ENCODE results near the gene CHMP1A. TPM values are rescaled to one million over a fixed set of nuclear protein-coding genes. Genes with fewer than 3 reads are reported as not detected.
A peak's percentile ranks its signal among the peaks of the same experiment; 100 is the strongest.

Gene CHMP1A
- total and polyA plus RNA-seq, 2 experiments from 2014 or later: 86.2 to 87.5 TPM

DNA sequence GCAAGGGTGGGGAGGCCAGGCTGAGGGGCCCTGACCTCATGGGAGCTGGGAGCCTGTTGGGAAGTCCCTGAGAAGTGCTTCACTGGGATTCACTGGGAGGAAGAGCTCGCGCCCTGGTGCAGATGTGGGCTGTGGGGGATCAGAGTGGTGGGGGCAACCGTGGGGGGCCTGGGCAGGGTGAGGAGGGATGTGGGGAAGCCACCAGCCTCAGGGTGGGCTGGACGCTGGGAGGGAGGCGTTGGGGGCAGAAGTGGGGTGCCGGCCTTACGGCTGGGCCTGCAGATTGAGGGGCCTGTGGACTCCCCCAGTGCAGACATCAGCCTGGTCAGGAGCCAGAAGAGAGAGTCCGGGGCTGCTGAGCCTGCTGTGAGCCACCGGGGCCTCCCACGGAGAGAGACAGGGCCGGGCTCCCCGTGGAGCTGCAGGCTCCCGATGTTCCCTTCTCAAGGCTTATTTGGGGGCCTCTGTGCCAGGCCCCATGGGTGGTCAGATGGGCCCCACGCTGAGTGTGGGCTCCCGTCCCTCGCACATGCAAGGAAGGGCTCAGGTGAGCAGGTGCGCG is 36.3 kb downstream of the CHMP1A start:
- Histone ChIP-seq H3K4me1 (ENCODE audit: low read depth) (no peaks in the 10 kb centered on the region), H3K4me3 (no peak overlapping the region), H3K27me3 (peaks cover 3% of the 10 kb centered on the region), H3K9me3 (ENCODE audit: low read depth) (no peaks in the 10 kb centered on the region), H3K36me3 (no peaks in the 10 kb centered on the region), H3K27ac (no peak overlapping the region)
- no peak for DNase-seq (ENCODE audit: low read depth in 1 of 2, low spot score in 1 of 2)
- no peak for TF ChIP-seq CTCF (IDR thresholded peaks at IDR 0.05; ENCODE audit: low read depth, low read length)

GRCh38 chr16:89620406-89620841 is 37.1 kb downstream of the CHMP1A start:
- H3K4me3 ChIP-seq: no peak overlapping the region
- no peak for TF ChIP-seq CTCF (IDR thresholded peaks at IDR 0.05; ENCODE audit: low read depth, low read length)
- peaks cover 3% of the 10 kb centered on the region for H3K27me3 ChIP-seq
- DNase-seq (ENCODE audit: low read depth in 1 of 2, low spot score in 1 of 2): peak in 1 of 2 donors; percentile 58
- H3K9me3 ChIP-seq (ENCODE audit: low read depth): no peaks in the 10 kb centered on the region
- no peak overlapping the region for H3K27ac ChIP-seq
- no peaks in the 10 kb centered on the region for H3K4me1 ChIP-seq (ENCODE audit: low read depth)
- no peaks in the 10 kb centered on the region for H3K36me3 ChIP-seq

DNA sequence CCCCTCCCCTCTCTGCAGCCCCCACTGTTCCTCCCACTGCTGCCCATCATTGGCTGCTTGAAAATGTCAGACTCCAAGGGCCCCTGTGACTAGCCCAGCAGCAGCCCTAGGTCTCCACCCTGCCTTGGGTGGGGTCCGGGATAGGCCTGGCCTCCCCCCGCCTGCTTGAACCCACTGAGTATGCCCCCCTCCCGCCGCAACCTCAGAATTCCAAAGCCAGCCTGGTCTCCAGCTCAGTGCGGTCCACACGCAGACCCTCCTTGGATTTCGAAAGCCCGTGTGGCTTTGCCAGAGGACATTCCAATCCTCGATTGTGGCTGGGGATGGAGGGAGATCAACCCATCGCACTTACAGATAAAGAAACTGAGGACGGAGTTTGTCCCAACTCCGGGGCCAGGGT is 37.7 kb downstream of the CHMP1A start:
- peak in 1 of 2 donors; percentile 79 for DNase-seq (ENCODE audit: low read depth in 1 of 2, low spot score in 1 of 2)
- Histone ChIP-seq H3K36me3 (no peaks in the 10 kb centered on the region), H3K9me3 (ENCODE audit: low read depth) (no peaks in the 10 kb centered on the region), H3K27me3 (peaks cover 3% of the 10 kb centered on the region), H3K27ac (no peak overlapping the region), H3K4me1 (ENCODE audit: low read depth) (no peaks in the 10 kb centered on the region), H3K4me3 (no peak overlapping the region)
- TF ChIP-seq CTCF (IDR thresholded peaks at IDR 0.05; ENCODE audit: low read depth, low read length): no peak

- TF ChIP-seq CTCF (IDR thresholded peaks at IDR 0.05; ENCODE audit: low read depth, low read length): no peak
- Histone ChIP-seq H3K36me3 (no peaks in the 10 kb centered on the region), H3K27ac (no peak overlapping the region), H3K27me3 (no peaks in the 10 kb centered on the region), H3K4me3 (no peak overlapping the region), H3K9me3 (ENCODE audit: low read depth) (no peaks in the 10 kb centered on the region), H3K4me1 (ENCODE audit: low read depth) (no peaks in the 10 kb centered on the region)
- DNase-seq (ENCODE audit: low read depth in 1 of 2, low spot score in 1 of 2): peak in 1 of 2 donors; percentile 62
Measured at GRCh38 chr16:89618109-89618998, 39.2 kb downstream of the CHMP1A start.

DNA sequence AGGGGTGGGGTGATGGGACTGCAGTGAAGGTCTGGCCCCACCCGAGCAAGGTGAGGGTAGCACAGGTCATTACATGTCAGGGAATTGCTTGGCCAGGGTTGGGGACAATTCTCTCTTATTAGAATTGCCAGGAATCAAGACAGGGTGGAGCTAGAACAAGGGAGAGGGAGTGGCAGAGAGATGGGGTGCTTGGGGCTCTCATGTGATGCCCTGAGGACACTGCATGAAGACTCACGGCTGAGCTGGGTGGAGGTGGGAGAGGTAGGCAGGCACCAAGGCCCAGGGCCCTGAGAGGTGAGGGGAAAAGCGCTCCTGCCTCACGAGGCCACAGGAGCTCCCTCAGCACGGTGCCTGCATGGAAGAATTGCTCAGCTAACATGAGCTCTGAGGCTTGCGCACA is 40.5 kb downstream of the CHMP1A start:
- H3K27me3 ChIP-seq: no peaks in the 10 kb centered on the region
- no peak overlapping the region for H3K27ac ChIP-seq
- TF ChIP-seq CTCF (IDR thresholded peaks at IDR 0.05; ENCODE audit: low read depth, low read length): no peak
- H3K4me1 ChIP-seq (ENCODE audit: low read depth): no peaks in the 10 kb centered on the region
- H3K9me3 ChIP-seq (ENCODE audit: low read depth): no peaks in the 10 kb centered on the region
- no peaks in the 10 kb centered on the region for H3K36me3 ChIP-seq
- H3K4me3 ChIP-seq: no peak overlapping the region
- DNase-seq (ENCODE audit: low read depth in 1 of 2, low spot score in 1 of 2): no peak

Measured in cardiac muscle cell (in vitro differentiated cells and primary cell).